BJ (cell line): Measurements from ENCODE around the gene CLASRP. TPM values are rescaled to one million over a fixed set of nuclear protein-coding genes. Genes with fewer than 3 reads are reported as not detected.

Source experiments
- CTCF ChIA-PET: fragments of 350-600 bp; formaldehyde crosslinking; extraction: SDS; loops from one replicate; lab custom pipeline; 2021; ENCODE audit warnings: antibody characterized with exemption, inconsistent platforms; lab: Yijun Ruan, JAX
- POLR2A ChIA-PET: fragments of 300-600 bp; sonication (Branson Sonifier 250); formaldehyde crosslinking; extraction: SDS; loops from one replicate; lab custom pipeline; 2021; ENCODE audit warnings: antibody characterized with exemption; lab: Charles Lee
- DNase-seq: peaks from one replicate; pipeline ENCODE4 v3.0.0-alpha.2; 2011; ENCODE audit warnings: low read depth
- H3K27me3 ChIP-seq: 2 replicates; pipeline ENCODE4 v1.6.0; 2011; ENCODE audit warnings: low read length; ENCODE audit not compliant: control insufficient read depth, insufficient read depth
- H3K36me3 ChIP-seq: 2 replicates; pipeline ENCODE4 v1.5.1; 2011; ENCODE audit warnings: low read length; ENCODE audit not compliant: control insufficient read depth, insufficient read depth
- H3K4me3 ChIP-seq: 2 replicates; pipeline ENCODE4 v1.5.1; 2011; ENCODE audit warnings: low read depth, mild to moderate bottlenecking, control low read depth, low read length
- CTCF ChIP-seq: IDR thresholded peaks from 2 replicates; pipeline ENCODE4 v1.5.1; 2011; ENCODE audit warnings: low read depth, mild to moderate bottlenecking, control low read depth, inconsistent platforms, low read length, moderate library complexity; ENCODE audit not compliant: insufficient read depth
- polyA plus RNA-seq: library from polyadenylated mRNA; depleted of rRNA; stranded (reverse); fragments of >200 nt; gene quantifications from 2 replicates; pipeline ENCODE4 v1.2.3, GENCODE V29; 2011

The CLASRP gene
- polyA plus RNA-seq, 1 experiment: 15.9 TPM

- Histone ChIP-seq H3K36me3 (peaks cover 52% of the 10 kb centered on the region), H3K4me3 (no peak overlapping the region), H3K27me3 (no peaks in the 10 kb centered on the region)
- TF ChIP-seq CTCF: no peak
- POLR2A ChIA-PET: no interaction called here
- CTCF ChIA-PET: interaction anchor here (1.1 to 2.2 kb wide), 2 partner anchors 12 to 158 kb away, joined by 3 to 9 read pairs; no protein-coding TSS in a partner anchor
- DNase-seq: no peak
Measured at GRCh38 chr19:45061965-45062364, 23.1 kb downstream of the CLASRP start.

- H3K36me3 ChIP-seq: peaks cover 50% of the 10 kb centered on the region
- CTCF ChIA-PET: no interaction called here
Measured at GRCh38 chr19:45063851-45064801, 25.3 kb downstream of the CLASRP start.

GRCh38 chr19:45066921-45067661 lies 28.2 kb downstream of the CLASRP start:
- H3K4me3 ChIP-seq: no peak overlapping the region
- peaks cover 37% of the 10 kb centered on the region for H3K36me3 ChIP-seq
- POLR2A ChIA-PET: no interaction called here
- no peak for DNase-seq
- TF ChIP-seq CTCF: no peak
- CTCF ChIA-PET: no interaction called here
- no peaks in the 10 kb centered on the region for H3K27me3 ChIP-seq

More at GRCh38 chr19:45063851-45064801, 25.3 kb downstream of the CLASRP start:
- H3K27me3 ChIP-seq: no peaks in the 10 kb centered on the region
- TF ChIP-seq CTCF: no peak
- DNase-seq: no peak
- POLR2A ChIA-PET: no interaction called here
- no peak overlapping the region for H3K4me3 ChIP-seq

- POLR2A ChIA-PET: no interaction called here
- Histone ChIP-seq H3K4me3 (no peak overlapping the region), H3K27me3 (no peaks in the 10 kb centered on the region), H3K36me3 (peaks cover 38% of the 10 kb centered on the region)
- TF ChIP-seq CTCF: no peak
- CTCF ChIA-PET: interaction anchor here (2.5 kb wide), 1 partner anchor 9 kb away, joined by 19 read pairs; no protein-coding TSS in a partner anchor
- DNase-seq: no peak
Measured at GRCh38 chr19:45068041-45068440, 29.2 kb downstream of the CLASRP start.

GRCh38 chr19:45069056-45069455 lies 30.2 kb downstream of the CLASRP start:
- no peak overlapping the region for H3K4me3 ChIP-seq
- no peaks in the 10 kb centered on the region for H3K27me3 ChIP-seq
- POLR2A ChIA-PET: no interaction called here
- DNase-seq: no peak
- H3K36me3 ChIP-seq: peaks cover 34% of the 10 kb centered on the region
- TF ChIP-seq CTCF: no peak
- CTCF ChIA-PET: interaction anchor here (2.5 kb wide), 1 partner anchor 10 kb away, joined by 19 read pairs; no protein-coding TSS in a partner anchor
